Activated naive CD8-positive, alpha-beta T cell treated with anti-CD3 and anti-CD28 coated beads, Interleukin-2, amount 50 U/mL, for 24 hours (primary cell): Measurements from ENCODE around the gene SMYD2.

ENCODE experiments used
- ATAC-seq: fragments of 150-1000 bp; cut with Tn5 transposase; one replicate; pipeline ENCODE4 v1.10.0; 2021
- DNase-seq: peaks from one replicate; pipeline ENCODE4 v3.0.0; 2021
- H3K27ac Mint-ChIP-seq: one replicate; pipeline ENCODE4 v1.8.0; 2021; ENCODE audit warnings: mild to moderate bottlenecking, mixed read lengths
- H3K27me3 Mint-ChIP-seq: one replicate; pipeline ENCODE4 v1.8.0; 2021; ENCODE audit warnings: mixed read lengths
- H3K36me3 Mint-ChIP-seq: one replicate; pipeline ENCODE4 v1.8.0; 2021; ENCODE audit warnings: low read depth, mixed read lengths
- H3K4me1 Mint-ChIP-seq: one replicate; pipeline ENCODE4 v1.8.0; 2021; ENCODE audit warnings: mixed read lengths
- H3K4me3 Mint-ChIP-seq: one replicate; pipeline ENCODE4 v1.8.0; 2021; ENCODE audit warnings: mild to moderate bottlenecking, moderate library complexity, mixed read lengths
- H3K9me3 Mint-ChIP-seq: one replicate; pipeline ENCODE4 v1.8.0; 2021; ENCODE audit warnings: mixed read lengths

Gene SMYD2

DNA sequence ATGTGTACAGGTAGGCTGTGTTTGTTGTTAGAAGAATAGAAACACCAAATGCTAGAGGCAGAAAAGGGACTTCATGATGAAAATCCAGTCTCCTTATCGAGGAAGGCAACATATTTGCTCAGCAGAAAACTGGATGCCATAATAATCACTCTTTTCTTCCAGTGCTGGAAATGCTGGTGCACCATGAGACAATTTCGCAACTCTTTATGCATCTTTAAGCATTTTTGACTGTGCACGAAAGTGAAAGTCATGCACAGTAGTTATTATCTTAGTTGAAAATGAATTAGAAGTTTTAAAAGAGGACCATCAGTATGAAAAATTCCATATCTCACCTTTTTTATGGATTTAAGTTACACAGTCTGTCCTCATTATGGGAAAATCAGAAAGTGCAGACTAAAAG lies 29.1 kb downstream of the SMYD2 start:
- no peaks in the 10 kb centered on the region for H3K9me3 Mint-ChIP-seq
- H3K27ac Mint-ChIP-seq: no peak overlapping the region
- no peak overlapping the region for H3K4me3 Mint-ChIP-seq
- H3K27me3 Mint-ChIP-seq: no peaks in the 10 kb centered on the region
- H3K36me3 Mint-ChIP-seq: no peaks in the 10 kb centered on the region
- H3K4me1 Mint-ChIP-seq: peaks cover 21% of the 10 kb centered on the region
- DNase-seq (no peak), ATAC-seq (no peak)

GRCh38 chr1:214310777-214311690 lies 30.1 kb downstream of the SMYD2 start:
- peak overlapping the region; percentile 49 for H3K4me3 Mint-ChIP-seq
- H3K27ac Mint-ChIP-seq: peak overlapping the region; percentile 29
- no peaks in the 10 kb centered on the region for H3K9me3 Mint-ChIP-seq
- ATAC-seq (no peak), DNase-seq (no peak)
- H3K27me3 Mint-ChIP-seq: no peaks in the 10 kb centered on the region
- H3K4me1 Mint-ChIP-seq: peaks cover 21% of the 10 kb centered on the region
- peaks cover 6% of the 10 kb centered on the region for H3K36me3 Mint-ChIP-seq

DNA sequence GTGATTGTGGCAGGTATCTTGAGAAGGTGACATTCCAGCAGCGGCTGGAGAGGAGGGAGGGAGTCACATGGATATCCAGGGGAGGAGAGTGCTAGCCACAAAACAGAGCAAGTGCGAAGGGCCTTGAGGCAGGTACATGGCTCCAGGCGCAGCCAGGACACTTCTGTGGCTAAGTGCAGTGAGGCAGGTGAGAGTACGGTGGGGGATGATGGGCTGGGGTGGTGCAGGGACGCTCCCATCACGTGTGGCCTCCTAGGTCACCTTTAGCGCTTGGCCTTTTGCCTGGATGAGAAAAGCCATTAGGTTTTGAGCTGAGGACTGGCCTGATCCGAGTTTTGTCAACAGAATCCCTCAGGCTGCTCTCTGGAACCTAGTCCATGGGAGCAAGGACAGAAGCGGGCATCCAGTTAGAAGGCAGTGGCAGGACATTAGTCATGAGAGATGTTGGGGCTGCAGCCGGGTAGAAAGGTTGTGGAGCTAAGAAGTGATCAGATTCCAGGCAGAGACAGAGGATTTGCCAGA lies 31.6 kb downstream of the SMYD2 start:
- Mint-ChIP-seq H3K27me3 (no peaks in the 10 kb centered on the region), H3K4me3 (no peak overlapping the region), H3K9me3 (no peaks in the 10 kb centered on the region), H3K4me1 (peaks cover 21% of the 10 kb centered on the region), H3K27ac (no peak overlapping the region), H3K36me3 (peaks cover 6% of the 10 kb centered on the region)
- no peak for DNase-seq
- ATAC-seq: no peak

DNA sequence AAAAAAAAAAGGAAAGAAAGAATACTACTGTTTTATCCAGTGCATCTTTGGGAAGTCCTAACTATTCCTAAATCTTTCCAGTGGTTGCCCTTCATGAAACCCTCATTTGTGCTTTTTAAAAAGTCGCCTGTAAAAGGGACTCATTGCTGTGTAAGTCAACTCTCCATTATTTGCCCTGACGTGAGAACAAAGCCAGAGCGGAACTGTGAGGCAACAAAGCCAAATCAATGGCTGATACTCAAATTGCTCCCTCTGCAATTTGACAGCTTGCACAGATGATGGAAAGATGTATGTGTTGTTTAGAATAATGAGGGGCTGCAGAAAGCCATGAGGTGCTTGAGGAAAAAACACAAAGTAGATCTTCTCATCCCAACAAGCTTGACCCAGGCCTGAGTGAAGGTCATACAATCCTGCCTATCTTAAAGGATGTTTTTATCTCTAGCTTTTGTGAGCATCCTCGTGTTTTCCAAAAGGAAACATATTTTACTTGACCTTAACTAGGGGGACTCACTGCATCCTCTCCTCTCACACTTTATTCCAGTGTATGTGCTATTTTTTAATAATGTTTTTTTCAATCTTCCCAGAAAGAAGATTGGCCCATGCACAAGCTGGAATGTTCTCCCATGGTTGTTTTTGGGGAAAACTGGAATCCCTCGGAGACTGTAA lies 33.4 kb downstream of the SMYD2 start:
- peaks cover 17% of the 10 kb centered on the region for H3K4me1 Mint-ChIP-seq
- H3K36me3 Mint-ChIP-seq: peaks cover 10% of the 10 kb centered on the region
- H3K27me3 Mint-ChIP-seq: no peaks in the 10 kb centered on the region
- DNase-seq (no peak), ATAC-seq (no peak)
- H3K9me3 Mint-ChIP-seq: no peaks in the 10 kb centered on the region
- no peak overlapping the region for H3K4me3 Mint-ChIP-seq
- H3K27ac Mint-ChIP-seq: no peak overlapping the region

DNA sequence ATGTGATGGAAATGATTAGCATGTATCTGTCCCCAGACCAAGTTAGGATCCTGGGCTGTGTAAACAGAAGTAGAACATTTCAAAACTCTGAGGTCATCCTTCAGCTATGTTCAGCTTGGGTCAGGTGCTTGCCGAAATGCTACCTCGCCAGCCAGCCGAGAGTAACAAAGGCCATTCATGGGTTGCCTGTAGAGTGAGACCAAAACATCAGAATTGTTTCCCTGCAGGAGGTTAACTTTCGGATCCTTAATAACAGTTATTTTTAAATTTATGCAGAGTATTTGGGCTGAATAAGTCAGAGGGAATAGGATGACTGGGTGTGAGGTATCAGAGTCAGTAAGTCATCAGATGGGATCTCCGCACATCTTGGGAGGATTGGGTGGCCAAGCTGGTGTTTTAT lies 35.6 kb downstream of the SMYD2 start:
- DNase-seq (no peak), ATAC-seq (no peak)
- Mint-ChIP-seq H3K36me3 (peaks cover 17% of the 10 kb centered on the region), H3K4me3 (no peak overlapping the region), H3K27me3 (no peaks in the 10 kb centered on the region), H3K4me1 (no peaks in the 10 kb centered on the region), H3K9me3 (no peaks in the 10 kb centered on the region), H3K27ac (no peak overlapping the region)

DNA sequence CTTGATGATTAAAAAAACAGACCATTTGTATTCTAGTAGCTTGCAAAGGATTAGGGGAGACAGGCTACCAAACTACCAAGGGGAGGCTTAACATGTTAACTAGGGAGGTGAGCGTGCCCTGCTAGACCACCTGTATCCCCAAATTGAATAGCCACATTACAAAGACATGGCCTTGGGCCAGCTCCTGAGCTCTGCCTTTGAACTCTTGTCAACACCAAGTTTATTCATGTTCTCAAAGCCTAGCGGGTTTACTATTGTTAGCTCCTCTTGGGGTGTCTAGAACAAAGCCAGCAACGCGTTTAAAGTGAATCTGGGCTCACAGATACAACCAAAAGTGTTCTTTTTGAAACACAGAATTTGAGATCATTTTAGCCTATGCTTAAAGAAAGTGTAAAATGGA lies 36.3 kb downstream of the SMYD2 start:
- H3K36me3 Mint-ChIP-seq: peaks cover 17% of the 10 kb centered on the region
- H3K27ac Mint-ChIP-seq: no peak overlapping the region
- DNase-seq (no peak), ATAC-seq (no peak)
- no peak overlapping the region for H3K4me3 Mint-ChIP-seq
- H3K9me3 Mint-ChIP-seq: no peaks in the 10 kb centered on the region
- H3K27me3 Mint-ChIP-seq: no peaks in the 10 kb centered on the region
- no peaks in the 10 kb centered on the region for H3K4me1 Mint-ChIP-seq

- H3K4me1 Mint-ChIP-seq: no peaks in the 10 kb centered on the region
Measured at GRCh38 chr1:214317734-214318133, 36.8 kb downstream of the SMYD2 start.

GRCh38 chr1:214318356-214318755 lies 37.4 kb downstream of the SMYD2 start:
- DNase-seq (no peak), ATAC-seq (no peak)
- Mint-ChIP-seq H3K4me1 (no peaks in the 10 kb centered on the region), H3K9me3 (no peaks in the 10 kb centered on the region), H3K27me3 (no peaks in the 10 kb centered on the region), H3K36me3 (peaks cover 17% of the 10 kb centered on the region), H3K27ac (no peak overlapping the region), H3K4me3 (no peak overlapping the region)

More at GRCh38 chr1:214317734-214318133, 36.8 kb downstream of the SMYD2 start:
- ATAC-seq (no peak), DNase-seq (no peak)
- Mint-ChIP-seq H3K27ac (no peak overlapping the region), H3K27me3 (no peaks in the 10 kb centered on the region), H3K36me3 (peaks cover 17% of the 10 kb centered on the region), H3K4me3 (no peak overlapping the region), H3K9me3 (no peaks in the 10 kb centered on the region)

DNA sequence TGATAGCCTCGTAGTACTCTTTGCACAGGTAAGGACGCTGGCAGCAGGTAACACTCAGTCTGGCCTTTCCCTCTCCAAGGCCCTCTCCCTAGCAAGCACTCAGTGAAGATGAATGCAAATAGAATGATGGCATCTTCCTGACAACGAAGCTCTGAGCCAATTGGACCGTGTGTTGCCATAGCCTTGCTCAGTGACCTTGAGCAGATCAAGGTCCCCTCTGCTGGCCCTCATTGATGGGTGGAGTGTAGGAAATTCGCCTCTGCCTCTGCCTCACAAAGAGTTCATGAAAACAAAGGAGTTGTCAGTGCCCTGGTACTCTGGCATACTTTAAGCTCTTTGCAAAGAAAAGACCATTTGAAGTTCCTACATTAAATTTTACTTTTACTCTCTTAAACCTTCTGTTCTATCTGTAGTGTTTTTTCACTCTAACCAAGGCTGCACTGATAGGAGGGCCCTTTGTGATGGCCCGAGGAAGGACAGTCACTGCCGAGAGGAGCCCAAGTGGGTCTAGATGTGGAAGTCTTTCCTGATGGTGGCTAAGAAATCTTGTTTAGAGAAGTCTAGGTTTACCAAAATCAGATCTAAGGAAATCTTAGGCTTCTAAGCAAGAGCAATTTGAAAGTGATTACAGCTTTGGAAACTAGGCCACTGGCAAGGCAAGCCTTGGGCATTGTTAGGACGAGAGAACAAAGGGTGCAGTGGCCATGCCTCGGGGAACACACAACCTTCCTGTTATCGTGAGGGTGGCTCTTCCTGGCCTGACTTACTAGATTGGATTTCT lies 38.2 kb downstream of the SMYD2 start:
- H3K27ac Mint-ChIP-seq: no peak overlapping the region
- H3K27me3 Mint-ChIP-seq: no peaks in the 10 kb centered on the region
- no peak for DNase-seq
- ATAC-seq: no peak
- no peaks in the 10 kb centered on the region for H3K4me1 Mint-ChIP-seq
- H3K36me3 Mint-ChIP-seq: peaks cover 17% of the 10 kb centered on the region
- no peaks in the 10 kb centered on the region for H3K9me3 Mint-ChIP-seq
- no peak overlapping the region for H3K4me3 Mint-ChIP-seq

GRCh38 chr1:214319938-214320337 lies 39.0 kb downstream of the SMYD2 start:
- ATAC-seq (no peak), DNase-seq (no peak)
- H3K36me3 Mint-ChIP-seq: peaks cover 17% of the 10 kb centered on the region
- H3K4me1 Mint-ChIP-seq: no peaks in the 10 kb centered on the region
- H3K9me3 Mint-ChIP-seq: no peaks in the 10 kb centered on the region
- H3K27ac Mint-ChIP-seq: no peak overlapping the region
- no peaks in the 10 kb centered on the region for H3K27me3 Mint-ChIP-seq
- H3K4me3 Mint-ChIP-seq: no peak overlapping the region

GRCh38 chr1:214321705-214322453 lies 40.9 kb downstream of the SMYD2 start:
- Mint-ChIP-seq H3K4me1 (no peaks in the 10 kb centered on the region), H3K4me3 (no peak overlapping the region), H3K36me3 (peaks cover 13% of the 10 kb centered on the region), H3K9me3 (no peaks in the 10 kb centered on the region), H3K27me3 (no peaks in the 10 kb centered on the region), H3K27ac (no peak overlapping the region)
- DNase-seq (no peak), ATAC-seq (no peak)

- no peak for DNase-seq
- H3K36me3 Mint-ChIP-seq: peaks cover 2% of the 10 kb centered on the region
- H3K9me3 Mint-ChIP-seq: no peaks in the 10 kb centered on the region
Measured at GRCh38 chr1:214324896-214325800, 44.2 kb downstream of the SMYD2 start.

GRCh38 chr1:214326406-214326805 lies 45.4 kb downstream of the SMYD2 start:
- Mint-ChIP-seq H3K9me3 (no peaks in the 10 kb centered on the region), H3K4me3 (no peak overlapping the region), H3K36me3 (peaks cover 2% of the 10 kb centered on the region), H3K27me3 (no peaks in the 10 kb centered on the region), H3K27ac (no peak overlapping the region), H3K4me1 (no peaks in the 10 kb centered on the region)
- DNase-seq (no peak), ATAC-seq (no peak)

More at GRCh38 chr1:214324896-214325800, 44.2 kb downstream of the SMYD2 start:
- Mint-ChIP-seq H3K4me3 (no peak overlapping the region), H3K4me1 (no peaks in the 10 kb centered on the region), H3K27me3 (no peaks in the 10 kb centered on the region), H3K27ac (no peak overlapping the region)
- no peak for ATAC-seq
